Spleen (tissue), 11 donors: ENCODE data around the gene SNAI1. TPM values are rescaled to one million over a fixed set of nuclear protein-coding genes. Genes with fewer than 3 reads are reported as not detected.

Source experiments
- DNase-seq: peaks from one replicate; pipeline ENCODE4 v3.0.0-alpha.2; 2020
- H3K27ac ChIP-seq, 8 donors: fragments of 200-600 bp; sonication (generic) in 7 of 8; 1 replicate in 4 of 8; 2 replicates in 4 of 8; pipeline versions ENCODE4 v1.5.0 to v1.8.0; 2016 to 2021; ENCODE audit warnings: inconsistent platforms in 4 of 8, mild to moderate bottlenecking in 4 of 8, moderate library complexity in 1 of 8
- H3K27me3 ChIP-seq, 7 donors: fragments of 200-600 bp; sonication (generic) in 6 of 7; replicated peaks in 1 of 7; 1 replicate in 4 of 7; 2 replicates in 3 of 7; pipeline versions ENCODE4 v1.5.0 to v1.8.0; 2016 to 2021; ENCODE audit warnings: inconsistent platforms in 3 of 7, mild to moderate bottlenecking in 1 of 7
- H3K36me3 ChIP-seq, 6 donors: fragments of 200-600 bp; sonication (generic) in 5 of 6; 1 replicate in 4 of 6; 2 replicates in 2 of 6; pipeline versions ENCODE4 v1.5.0 to v1.8.0; 2016 to 2021; ENCODE audit warnings: inconsistent platforms in 2 of 6
- H3K4me1 ChIP-seq, 6 donors: fragments of 200-600 bp; sonication (generic) in 5 of 6; 1 replicate in 3 of 6; 2 replicates in 3 of 6; pipeline versions ENCODE4 v1.5.0 to v1.8.0; 2016 to 2021; ENCODE audit warnings: inconsistent platforms in 3 of 6
- H3K4me3 ChIP-seq, 8 donors: fragments of 200-600 bp; sonication (generic) in 7 of 8; 1 replicate in 4 of 8; 2 replicates in 4 of 8; pipeline versions ENCODE4 v1.5.0 to v1.8.0; 2016 to 2021; ENCODE audit warnings: inconsistent platforms in 4 of 8, mild to moderate bottlenecking in 4 of 8, moderate library complexity in 2 of 8
- H3K9me3 ChIP-seq, 8 donors: fragments of 200-600 bp; sonication (generic) in 7 of 8; 1 replicate in 4 of 8; 2 replicates in 4 of 8; pipeline versions ENCODE4 v1.5.0 to v1.8.0; 2016 to 2021; ENCODE audit warnings: inconsistent platforms in 4 of 8
- POLR2A ChIP-seq, 3 donors: fragments of 450-650 bp; IDR thresholded peaks; one replicate each; pipeline ENCODE4 v1.5.1; 2017; ENCODE audit warnings: antibody characterized with exemption in 3 of 3, mild to moderate bottlenecking in 1 of 3
- POLR2AphosphoS5 ChIP-seq, 3 donors: sonication (generic); formaldehyde crosslinking; IDR thresholded peaks; one replicate each; pipeline ENCODE4 v1.5.1; 2017; ENCODE audit warnings: antibody characterized with exemption in 3 of 3
- WGBS, 5 donors: extraction: QIAGEN DNeasy Blood & Tissue Kit in 3 of 5; methylation state at CpG; one replicate each; pipeline versions ENCODE4 v1.1.5 to v1.1.7; 2013 to 2018; 5-methylcytosine and 5-hydroxymethylcytosine counted together
- intact Hi-C: fragments of 100-400 bp; cut with DNase I; formaldehyde crosslinking; loops from one replicate; pipeline ENCODE4 v1.15.0; 2023; ENCODE audit warnings: low total_unique reads
- polyA plus RNA-seq, 3 donors: library from polyadenylated mRNA; stranded (reverse); fragments of 200-250 nt; gene quantifications; one replicate each; pipeline ENCODE4 v1.2.1, GENCODE V29; 2013
- total RNA-seq, 7 donors: library from RNA; depleted of rRNA in 3 of 7; stranded (reverse); fragments of >200 nt in 3 of 7; fragmentation: NEBNext Ultra II Directional in 4 of 7; extraction: Animal tissue kit (Norgen Biotek cat#: 25700) in 4 of 7; gene quantifications; one replicate each; pipeline versions ENCODE4 v1.1.0 to v1.2.1, GENCODE V29; 2016 to 2021
- TF ChIP-seq, protein P1 (sequence below), 11 experiments: fragments of 200-600 bp in 7 of 11; fragments of 450-650 bp in 4 of 11; sonication (generic) in 4 of 11; IDR thresholded peaks in 8 of 11; conservative IDR thresholded peaks in 3 of 11; 1 replicate in 7 of 11; 2 replicates in 4 of 11; pipeline versions ENCODE4 v1.4.0 to v1.8.0; 2016 to 2021; ENCODE audit warnings: antibody characterized with exemption in 11 of 11, inconsistent platforms in 4 of 11, mild to moderate bottlenecking in 1 of 11
- donor health status: healthy with polysubstance abuse.
- donor health status: DM: no; HTN: no; CAD: no; lungs with moderate emphysema.
- donor health status: DM: no; HTN: no; CAD: no.
- donor health status: Bipolar disorder and iron deficiency.
- donor health status: healthy.
- donor health status: DM: no; HTN: no; CAD: no.
- donor health status: DM: yes; HTN: yes; CAD: no.

The SNAI1 gene
- total and polyA plus RNA-seq, 10 donors, result 1.3 to 10.5 (median 5.2) TPM

DNA sequence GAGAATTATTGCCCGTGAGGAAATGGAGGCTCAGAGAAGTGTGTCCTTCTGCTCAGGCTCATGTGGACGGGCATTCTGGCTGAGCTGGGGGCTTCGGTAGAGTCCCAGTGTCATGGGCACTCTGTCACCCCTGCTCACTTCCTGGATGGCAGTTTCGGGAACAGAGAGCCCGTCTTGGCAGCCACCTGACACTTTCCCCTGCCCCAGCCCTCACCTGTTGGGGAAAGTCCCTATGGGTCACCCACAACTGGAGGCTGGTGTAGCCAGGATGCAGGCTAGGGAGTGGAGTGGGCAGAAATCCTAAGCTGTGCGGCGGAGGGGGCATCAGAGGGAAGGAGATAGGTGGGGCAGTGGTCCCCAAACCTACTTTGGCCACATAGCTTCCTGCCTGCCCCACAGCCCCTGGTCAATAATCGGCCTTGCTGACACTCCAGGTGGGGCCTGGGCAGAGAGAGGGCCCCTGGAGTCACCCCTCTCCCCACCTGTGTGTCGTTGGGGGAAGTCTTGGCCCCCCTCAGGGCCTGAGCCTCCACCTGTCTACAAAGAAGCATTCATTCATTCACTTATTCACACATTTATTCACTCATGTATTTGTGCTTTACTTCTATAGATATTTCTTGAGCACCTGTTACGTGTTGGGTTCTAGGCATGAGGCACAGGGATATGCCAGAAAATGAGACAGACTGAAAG, 40.5 kb downstream of the SNAI1 start:
- Histone ChIP-seq H3K36me3 (no peaks in the 10 kb centered on the region), H3K4me3 (no peak overlapping the region), H3K4me1 (peaks cover 0 to 23% (median 10%) of the 10 kb centered on the region in 6 donors), H3K27me3 (no peaks in the 10 kb centered on the region), H3K9me3 (no peaks in the 10 kb centered on the region), H3K27ac (no peak overlapping the region)
- TF ChIP-seq POLR2A (IDR thresholded peaks at IDR 0.05), result no peak
- intact Hi-C loops, result no loop called here
- DNase-seq, result no peak
- 63 to 73% (median 67%) methylated on average over 10 of the region's 10 CpGs for WGBS, 5 donors

DNA sequence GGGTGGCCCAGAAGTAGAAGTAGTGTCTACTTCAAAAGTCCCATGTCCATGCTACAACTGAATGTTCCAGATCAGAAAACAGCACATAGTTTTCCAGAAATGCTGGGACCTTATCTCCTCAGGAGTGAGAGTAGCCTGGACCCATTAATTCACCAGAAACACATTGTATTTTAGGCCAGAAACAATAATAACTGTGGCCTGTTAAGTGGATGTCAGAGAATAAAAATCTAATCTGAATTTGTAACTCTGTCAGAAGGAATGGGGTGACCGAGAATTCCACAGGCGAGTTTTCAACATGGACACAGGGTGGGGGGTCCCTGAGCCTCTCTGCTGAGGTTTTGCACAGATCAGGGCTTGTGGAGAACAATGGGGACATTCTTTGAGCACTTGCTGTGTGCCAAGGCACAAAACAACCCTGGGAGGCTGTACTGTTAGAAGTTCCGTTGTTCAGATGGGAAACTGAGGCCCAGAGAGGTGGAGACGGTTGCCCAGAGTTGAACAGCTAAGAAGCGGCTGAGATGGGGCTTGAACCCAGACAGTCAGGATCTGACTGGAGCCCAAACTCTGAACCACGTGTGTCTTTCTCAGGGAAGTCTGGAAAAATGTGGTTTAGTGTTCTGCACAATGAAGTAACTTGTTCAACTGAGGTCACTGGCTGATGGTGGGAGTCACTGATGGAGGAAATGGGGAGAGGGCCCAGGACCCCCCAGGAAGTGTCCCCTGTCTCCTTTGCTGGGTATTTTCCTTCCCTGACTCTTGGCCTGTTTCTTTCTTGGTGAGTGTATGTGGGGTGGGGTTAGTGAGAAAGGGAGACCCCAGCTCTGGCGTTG, 44.2 kb downstream of the SNAI1 start:
- H3K27me3 ChIP-seq, result no peaks in the 10 kb centered on the region
- TF ChIP-seq POLR2A (IDR thresholded peaks at IDR 0.05) (no peak), POLR2AphosphoS5 (IDR thresholded peaks at IDR 0.05) (no peak)
- TF ChIP-seq, protein P1, sequence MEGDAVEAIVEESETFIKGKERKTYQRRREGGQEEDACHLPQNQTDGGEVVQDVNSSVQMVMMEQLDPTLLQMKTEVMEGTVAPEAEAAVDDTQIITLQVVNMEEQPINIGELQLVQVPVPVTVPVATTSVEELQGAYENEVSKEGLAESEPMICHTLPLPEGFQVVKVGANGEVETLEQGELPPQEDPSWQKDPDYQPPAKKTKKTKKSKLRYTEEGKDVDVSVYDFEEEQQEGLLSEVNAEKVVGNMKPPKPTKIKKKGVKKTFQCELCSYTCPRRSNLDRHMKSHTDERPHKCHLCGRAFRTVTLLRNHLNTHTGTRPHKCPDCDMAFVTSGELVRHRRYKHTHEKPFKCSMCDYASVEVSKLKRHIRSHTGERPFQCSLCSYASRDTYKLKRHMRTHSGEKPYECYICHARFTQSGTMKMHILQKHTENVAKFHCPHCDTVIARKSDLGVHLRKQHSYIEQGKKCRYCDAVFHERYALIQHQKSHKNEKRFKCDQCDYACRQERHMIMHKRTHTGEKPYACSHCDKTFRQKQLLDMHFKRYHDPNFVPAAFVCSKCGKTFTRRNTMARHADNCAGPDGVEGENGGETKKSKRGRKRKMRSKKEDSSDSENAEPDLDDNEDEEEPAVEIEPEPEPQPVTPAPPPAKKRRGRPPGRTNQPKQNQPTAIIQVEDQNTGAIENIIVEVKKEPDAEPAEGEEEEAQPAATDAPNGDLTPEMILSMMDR (IDR thresholded peaks at IDR 0.05 in 8 of 11, conservative IDR thresholded peaks at IDR 0.05 in 3 of 11), result no peak
- no peaks in the 10 kb centered on the region for H3K36me3 ChIP-seq
- 82 to 93% (median 89%) methylated on average over 6 to 7 of the region's 7 CpGs for WGBS, 5 donors
- intact Hi-C loops, result no loop called here
- DNase-seq, result no peak
- H3K9me3 ChIP-seq, result no peaks in the 10 kb centered on the region
- peak overlapping the region in 3 of 8 donors; percentile 2 to 38 (median 21) for H3K27ac ChIP-seq
- H3K4me1 ChIP-seq, result peaks cover 0 to 36% (median 15%) of the 10 kb centered on the region in 6 donors
- H3K4me3 ChIP-seq, result no peak overlapping the region

DNA sequence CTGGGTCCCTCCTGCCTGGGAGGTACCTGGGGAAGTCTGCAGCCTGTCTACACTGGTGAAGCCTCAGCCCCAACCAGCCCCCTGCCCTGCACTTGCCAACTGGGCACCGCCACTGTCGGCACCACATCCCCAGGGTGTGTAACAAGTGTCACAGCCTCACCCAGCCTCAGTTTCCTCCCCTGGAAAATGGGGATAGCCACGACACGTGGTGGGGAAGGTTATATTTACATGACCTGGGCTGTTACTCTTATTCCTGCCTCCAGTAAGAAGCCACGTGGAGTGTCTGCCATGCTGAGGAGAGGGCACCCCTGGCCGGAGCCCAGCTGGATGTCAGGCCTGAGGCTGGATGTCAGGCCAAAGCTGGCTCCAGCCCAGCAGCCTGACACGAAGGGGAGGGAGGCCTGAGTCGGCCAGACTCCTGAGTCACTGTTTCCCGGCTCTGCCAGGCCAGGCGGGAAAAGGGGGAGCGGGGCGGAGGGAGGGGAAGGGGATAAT, 44.9 kb downstream of the SNAI1 start:
- no peaks in the 10 kb centered on the region for H3K36me3 ChIP-seq
- no peaks in the 10 kb centered on the region for H3K9me3 ChIP-seq
- WGBS, 5 donors, result 62 to 75% (median 73%) methylated on average over 8 to 12 of the region's 12 CpGs
- intact Hi-C loops, result no loop called here
- H3K27me3 ChIP-seq, result no peaks in the 10 kb centered on the region
- no peak for DNase-seq
- TF ChIP-seq POLR2A (IDR thresholded peaks at IDR 0.05), result no peak
- TF ChIP-seq POLR2AphosphoS5 (IDR thresholded peaks at IDR 0.05), result peak; percentile 24 to 60 (median 44)
- peak overlapping the region in 3 of 8 donors; percentile 2 to 38 (median 21) for H3K27ac ChIP-seq
- peaks cover 0 to 40% (median 15%) of the 10 kb centered on the region in 6 donors for H3K4me1 ChIP-seq
- no peak overlapping the region for H3K4me3 ChIP-seq

DNA sequence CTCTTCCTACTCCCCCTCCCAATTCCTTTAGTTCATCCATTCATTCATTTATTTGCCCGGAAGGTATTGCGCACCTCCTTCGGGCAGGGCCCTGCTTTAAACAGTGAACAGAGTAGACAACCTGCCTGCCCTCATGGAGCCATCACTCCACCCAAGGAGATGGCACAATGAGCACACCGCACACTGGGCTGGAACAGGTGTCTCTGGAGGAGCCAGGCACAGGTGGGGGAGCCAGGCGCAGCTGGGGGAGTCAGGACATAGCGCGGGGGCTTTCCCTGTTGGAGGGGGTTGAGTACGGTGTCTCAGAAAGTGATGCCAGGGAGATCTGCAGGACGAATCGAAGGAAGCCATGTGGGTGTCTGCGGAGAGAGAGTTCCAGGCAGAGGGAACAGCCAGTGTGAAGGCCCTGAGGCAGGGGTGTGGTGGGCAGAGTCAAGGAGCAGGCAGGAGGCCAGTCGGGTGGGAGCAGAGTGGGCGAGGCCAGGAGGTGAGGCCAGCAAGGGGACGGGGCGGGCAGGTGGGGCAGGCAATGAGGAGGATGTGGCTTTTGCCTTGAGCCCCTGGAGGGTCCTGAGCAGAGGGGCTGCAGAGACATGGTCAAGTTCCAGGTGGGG, 46.4 kb downstream of the SNAI1 start:
- Histone ChIP-seq H3K4me3 (no peak overlapping the region), H3K4me1 (peaks cover 0 to 55% (median 18%) of the 10 kb centered on the region in 6 donors), H3K36me3 (no peaks in the 10 kb centered on the region), H3K27ac (peak overlapping the region in 3 of 8 donors; percentile 64 to 76 (median 75)), H3K9me3 (no peaks in the 10 kb centered on the region), H3K27me3 (no peaks in the 10 kb centered on the region)
- 86 to 97% (median 92%) methylated on average over 15 of the region's 15 CpGs for WGBS, 5 donors
- no peak for TF ChIP-seq POLR2A (IDR thresholded peaks at IDR 0.05)
- no peak for DNase-seq
- intact Hi-C loops, result no loop called here

DNA sequence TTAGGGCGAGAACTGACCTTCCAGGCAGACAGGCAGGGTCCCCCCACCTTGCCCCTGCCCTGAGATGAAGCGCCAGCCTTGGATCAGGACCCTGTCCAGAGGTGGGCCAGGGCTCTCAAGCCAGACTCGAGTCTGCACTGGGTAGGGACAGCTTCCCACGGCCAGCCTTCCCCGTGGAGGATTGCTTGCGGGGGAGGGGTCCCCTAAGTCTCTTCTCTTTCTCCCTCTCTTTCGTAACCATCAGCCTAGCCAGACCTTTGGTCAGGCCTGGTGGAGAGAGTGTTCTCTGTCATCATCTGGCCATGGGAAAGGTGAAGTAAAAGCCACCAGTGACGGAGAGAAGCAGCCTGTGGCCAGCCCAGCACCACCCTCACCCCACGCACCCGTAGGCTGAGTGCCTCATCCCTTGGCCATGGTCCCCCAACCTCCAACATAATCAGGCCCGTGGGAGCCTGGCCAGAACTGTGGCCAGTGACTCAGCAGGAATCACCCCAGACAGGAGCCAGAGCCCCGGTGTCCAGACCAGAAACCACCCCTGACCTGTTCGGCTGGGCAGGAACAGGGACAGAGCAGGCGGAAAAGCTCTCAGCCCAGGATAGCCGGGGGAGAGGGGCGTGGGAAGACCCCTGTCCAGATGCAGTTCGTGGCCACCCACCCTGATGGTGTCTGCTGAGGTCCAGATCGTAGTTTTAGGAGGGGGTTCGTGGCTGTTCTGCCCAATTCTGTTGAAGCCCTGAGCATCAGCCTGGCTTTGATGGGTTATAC, 47.1 kb downstream of the SNAI1 start:
- Histone ChIP-seq H3K4me3 (no peak overlapping the region), H3K27me3 (no peaks in the 10 kb centered on the region), H3K36me3 (no peaks in the 10 kb centered on the region), H3K9me3 (no peaks in the 10 kb centered on the region), H3K27ac (peak overlapping the region in 5 of 8 donors; percentile 29 to 76 (median 64)), H3K4me1 (peaks cover 0 to 58% (median 21%) of the 10 kb centered on the region in 6 donors)
- intact Hi-C loops, result no loop called here
- DNase-seq, result no peak
- WGBS, 5 donors, result 54 to 73% (median 59%) methylated on average over 12 to 19 of the region's 19 CpGs
- TF ChIP-seq, protein P1 (IDR thresholded peaks at IDR 0.05 in 8 of 11, conservative IDR thresholded peaks at IDR 0.05 in 3 of 11), result no peak
- TF ChIP-seq POLR2AphosphoS5 (IDR thresholded peaks at IDR 0.05) (peak in 2 of 3 donors; percentile 31 to 38), POLR2A (IDR thresholded peaks at IDR 0.05) (no peak)
